ENCODE data around the gene PITX2. TPM values are rescaled to one million over a fixed set of nuclear protein-coding genes. Genes with fewer than 3 reads are reported as not detected.
"Not testable (repeated sequence)": the region's sequence is repeated elsewhere in the genome, so short reads cannot be mapped to it uniquely, and the experiment has no call there.

Gene PITX2
- total RNA-seq, 2 experiments from 2014 or later = not detected

DNA sequence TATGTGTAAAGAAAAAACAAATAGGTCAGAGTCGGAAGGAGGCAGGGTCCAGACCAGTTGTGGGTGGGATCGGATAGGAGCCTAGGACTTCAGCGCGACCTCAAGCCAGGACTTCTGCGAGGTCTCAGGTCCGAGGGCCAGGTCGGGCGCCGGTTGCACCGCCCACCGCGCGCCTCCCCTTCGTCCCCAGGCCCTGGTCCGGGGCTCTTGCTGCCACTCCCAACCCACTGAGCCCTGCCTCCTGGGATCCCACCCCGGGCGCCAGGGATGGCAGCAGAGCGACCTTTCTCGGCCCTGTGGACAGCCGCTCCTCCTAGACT lies 12.3 kb downstream of the PITX2 start:
- no peak overlapping the region for H3K27ac Mint-ChIP-seq
- H3K4me3 Mint-ChIP-seq = no peak overlapping the region
- H3K27me3 Mint-ChIP-seq = peaks cover 70% of the 10 kb centered on the region
- peaks cover 3% of the 10 kb centered on the region for H3K36me3 Mint-ChIP-seq (ENCODE audit: low read depth)
- no peaks in the 10 kb centered on the region for H3K9me3 Mint-ChIP-seq
- CTCF ChIA-PET = interaction anchor here (1.1 kb wide), 1 partner anchor 13 kb away, joined by 3 read pairs; no protein-coding TSS in a partner anchor
- POLR2A ChIA-PET = no interaction called here
- no peaks in the 10 kb centered on the region for H3K4me1 Mint-ChIP-seq
- DNase-seq = no peak

DNA sequence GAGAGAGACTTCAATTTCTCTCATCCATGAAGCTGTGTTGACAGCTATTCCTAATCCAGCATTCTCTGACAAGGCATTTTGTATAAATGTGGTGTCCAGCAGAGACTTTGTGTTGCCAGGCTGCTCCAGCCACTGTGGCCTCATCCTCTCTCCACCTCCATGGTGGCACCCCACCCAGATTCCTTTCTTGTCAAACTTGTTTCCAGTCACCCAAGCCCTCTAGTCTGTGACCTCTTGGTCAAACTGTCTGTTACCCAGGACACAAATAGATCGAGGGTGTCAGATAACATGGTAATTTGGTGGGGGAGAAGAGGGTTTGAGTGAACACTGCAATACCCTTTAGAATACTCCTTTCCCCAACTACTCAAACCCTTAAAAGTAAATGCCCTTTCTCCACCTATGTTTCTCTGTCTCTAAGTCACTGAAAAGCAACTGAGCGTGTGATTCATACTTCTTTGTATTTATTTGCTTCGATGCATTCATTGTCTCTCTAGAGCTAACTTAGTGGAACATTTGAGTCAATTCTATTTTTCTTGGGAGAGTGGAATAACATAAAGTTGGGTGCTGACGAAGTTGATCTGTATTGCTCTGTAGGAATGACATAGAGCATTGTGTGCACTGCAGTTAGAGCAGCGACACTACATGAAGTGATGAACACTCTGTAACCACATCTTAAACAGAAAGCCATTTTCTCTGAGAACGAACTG lies 13.7 kb downstream of the PITX2 start:
- H3K27ac Mint-ChIP-seq = no peak overlapping the region
- ChIA-PET CTCF (no interaction called here), POLR2A (no interaction called here)
- H3K4me1 Mint-ChIP-seq = no peaks in the 10 kb centered on the region
- peaks cover 61% of the 10 kb centered on the region for H3K27me3 Mint-ChIP-seq
- DNase-seq = no peak
- H3K4me3 Mint-ChIP-seq = no peak overlapping the region
- H3K9me3 Mint-ChIP-seq = no peaks in the 10 kb centered on the region
- no peaks in the 10 kb centered on the region for H3K36me3 Mint-ChIP-seq (ENCODE audit: low read depth)

GRCh38 chr4:110605077-110605476 lies 17.8 kb downstream of the PITX2 start:
- CTCF ChIA-PET = no interaction called here
- no peaks in the 10 kb centered on the region for H3K4me1 Mint-ChIP-seq

GRCh38 chr4:110602061-110602460 lies 20.8 kb downstream of the PITX2 start:
- ChIA-PET POLR2A (no interaction called here), CTCF (no interaction called here)
- H3K9me3 Mint-ChIP-seq = no peaks in the 10 kb centered on the region
- H3K27ac Mint-ChIP-seq = no peak overlapping the region
- DNase-seq = no peak
- H3K27me3 Mint-ChIP-seq = peaks cover 11% of the 10 kb centered on the region
- H3K4me3 Mint-ChIP-seq = no peak overlapping the region
- H3K36me3 Mint-ChIP-seq (ENCODE audit: low read depth) = no peaks in the 10 kb centered on the region
- H3K4me1 Mint-ChIP-seq = no peaks in the 10 kb centered on the region

More at GRCh38 chr4:110605077-110605476, 17.8 kb downstream of the PITX2 start:
- Mint-ChIP-seq H3K27ac (no peak overlapping the region), H3K27me3 (peaks cover 27% of the 10 kb centered on the region), H3K4me3 (no peak overlapping the region), H3K9me3 (no peaks in the 10 kb centered on the region), H3K36me3 (ENCODE audit: low read depth) (no peaks in the 10 kb centered on the region)
- no peak for DNase-seq
- POLR2A ChIA-PET = no interaction called here

DNA sequence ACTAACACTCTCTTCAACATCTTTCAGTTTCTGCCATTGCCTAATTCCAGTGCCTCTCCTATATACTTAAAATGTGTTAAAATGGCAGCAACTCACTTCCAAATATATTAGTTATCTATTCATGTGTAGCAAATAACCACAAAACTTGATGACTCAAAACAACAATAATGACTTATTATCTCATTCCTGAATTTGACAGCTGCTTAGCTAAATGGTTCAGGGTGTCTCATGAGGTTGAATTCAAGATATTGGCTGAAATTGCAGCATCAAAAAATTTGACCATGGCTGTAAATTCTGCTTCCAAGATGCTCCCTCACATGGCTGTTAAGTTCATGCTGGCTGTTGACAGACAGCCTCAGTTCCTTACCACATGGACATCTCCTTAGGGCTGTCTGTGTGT lies 25.3 kb downstream of the PITX2 start:
- DNase-seq = no peak
- ChIA-PET CTCF (no interaction called here), POLR2A (interaction anchor here (0.5 kb wide), 1 partner anchor 71 kb away, joined by 3 read pairs; no protein-coding TSS in a partner anchor)
- Mint-ChIP-seq H3K36me3 (ENCODE audit: low read depth) (no peaks in the 10 kb centered on the region), H3K27me3 (peaks cover 5% of the 10 kb centered on the region), H3K4me3 (no peak overlapping the region), H3K4me1 (no peaks in the 10 kb centered on the region), H3K9me3 (no peaks in the 10 kb centered on the region), H3K27ac (no peak overlapping the region)

- no peak overlapping the region for H3K4me3 Mint-ChIP-seq
- no peaks in the 10 kb centered on the region for H3K4me1 Mint-ChIP-seq
- peaks cover 5% of the 10 kb centered on the region for H3K27me3 Mint-ChIP-seq
- no peaks in the 10 kb centered on the region for H3K9me3 Mint-ChIP-seq
- POLR2A ChIA-PET = no interaction called here
- H3K36me3 Mint-ChIP-seq (ENCODE audit: low read depth) = no peaks in the 10 kb centered on the region
- no peak overlapping the region for H3K27ac Mint-ChIP-seq
- CTCF ChIA-PET = no interaction called here
- no peak for DNase-seq
Observed at GRCh38 chr4:110596431-110596830, 26.4 kb downstream of the PITX2 start.

- POLR2A ChIA-PET = no interaction called here
- H3K4me3 Mint-ChIP-seq = no peak overlapping the region
- DNase-seq = no peak
- H3K27me3 Mint-ChIP-seq = peaks cover 5% of the 10 kb centered on the region
- H3K9me3 Mint-ChIP-seq = no peaks in the 10 kb centered on the region
- CTCF ChIA-PET = no interaction called here
- H3K4me1 Mint-ChIP-seq = no peaks in the 10 kb centered on the region
- H3K36me3 Mint-ChIP-seq (ENCODE audit: low read depth) = no peaks in the 10 kb centered on the region
- no peak overlapping the region for H3K27ac Mint-ChIP-seq
Observed at GRCh38 chr4:110595583-110595982, 27.3 kb downstream of the PITX2 start.

- DNase-seq = no peak
- no peaks in the 10 kb centered on the region for H3K36me3 Mint-ChIP-seq (ENCODE audit: low read depth)
- no peak overlapping the region for H3K27ac Mint-ChIP-seq
- H3K27me3 Mint-ChIP-seq = peaks cover 2% of the 10 kb centered on the region
- ChIA-PET POLR2A (no interaction called here), CTCF (no interaction called here)
- no peaks in the 10 kb centered on the region for H3K4me1 Mint-ChIP-seq
- no peaks in the 10 kb centered on the region for H3K9me3 Mint-ChIP-seq
- no peak overlapping the region for H3K4me3 Mint-ChIP-seq
Observed at GRCh38 chr4:110589297-110589696, 33.6 kb downstream of the PITX2 start.

DNA sequence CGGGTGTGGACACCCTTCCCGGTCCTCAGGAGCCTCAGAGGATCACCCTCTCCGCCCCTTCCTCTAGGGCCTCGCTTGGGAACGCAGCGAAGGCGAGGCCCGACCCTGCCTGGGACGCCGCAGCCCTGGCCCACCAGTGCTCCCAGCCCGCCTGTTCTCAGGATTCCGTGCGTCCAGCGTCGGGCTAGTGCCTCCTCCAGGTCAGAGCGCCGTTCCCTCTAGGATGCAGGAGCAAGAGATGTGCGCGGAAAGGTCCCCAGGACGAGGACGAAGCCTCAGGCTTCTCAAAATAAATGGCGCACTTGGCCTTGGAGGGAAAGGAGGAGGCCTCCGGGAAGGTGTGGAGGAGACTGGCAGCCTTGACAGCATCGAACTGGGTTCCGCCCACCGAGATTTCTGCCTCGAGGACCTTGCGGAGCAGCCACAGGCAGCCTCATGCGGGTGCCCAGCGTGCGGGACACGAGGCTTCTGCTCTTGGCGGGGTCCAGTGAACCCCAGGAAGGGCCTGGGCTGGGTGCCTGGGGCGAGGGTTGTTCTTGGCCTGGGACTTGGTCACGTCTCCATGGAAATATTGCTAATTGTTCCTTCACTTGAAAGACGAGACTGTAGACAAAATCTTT lies 35.1 kb downstream of the PITX2 start:
- peaks cover 4% of the 10 kb centered on the region for H3K27me3 Mint-ChIP-seq
- no peak for DNase-seq
- H3K36me3 Mint-ChIP-seq (ENCODE audit: low read depth) = no peaks in the 10 kb centered on the region
- H3K4me1 Mint-ChIP-seq = no peaks in the 10 kb centered on the region
- no peak overlapping the region for H3K4me3 Mint-ChIP-seq
- no peak overlapping the region for H3K27ac Mint-ChIP-seq
- no peaks in the 10 kb centered on the region for H3K9me3 Mint-ChIP-seq
- ChIA-PET POLR2A (no interaction called here), CTCF (no interaction called here)

- Mint-ChIP-seq H3K4me1 (no peaks in the 10 kb centered on the region), H3K4me3 (no peak overlapping the region), H3K36me3 (ENCODE audit: low read depth) (no peaks in the 10 kb centered on the region), H3K27me3 (peaks cover 4% of the 10 kb centered on the region), H3K27ac (no peak overlapping the region), H3K9me3 (no peaks in the 10 kb centered on the region)
- CTCF ChIA-PET = no interaction called here
- DNase-seq = no peak
- POLR2A ChIA-PET = no interaction called here
Observed at GRCh38 chr4:110586131-110586850, 36.6 kb downstream of the PITX2 start.

DNA sequence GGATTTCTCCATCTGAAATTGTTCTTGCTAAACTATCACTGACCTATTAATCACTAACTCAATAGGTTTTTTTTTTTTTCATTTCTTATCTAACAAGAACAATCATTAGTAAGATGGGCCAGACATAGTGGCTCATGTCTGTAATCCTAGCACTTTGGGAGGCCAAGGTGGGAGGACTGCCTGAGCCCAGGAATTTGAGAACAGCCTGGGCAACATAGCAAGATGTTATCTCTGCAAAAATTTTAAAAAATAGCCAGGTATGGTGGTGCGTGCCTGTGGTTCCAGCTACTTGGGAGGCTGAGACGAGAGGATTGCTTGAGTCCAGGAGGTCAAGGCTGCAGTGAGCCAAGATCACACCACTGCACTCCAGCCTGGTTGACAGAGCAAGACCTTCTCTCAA lies 46.2 kb downstream of the PITX2 start:
- H3K4me1 Mint-ChIP-seq; H3K27ac Mint-ChIP-seq; H3K27me3 Mint-ChIP-seq; H3K36me3 Mint-ChIP-seq (ENCODE audit: low read depth); H3K4me3 Mint-ChIP-seq; POLR2A ChIA-PET; H3K9me3 Mint-ChIP-seq; DNase-seq; CTCF ChIA-PET: not testable (repeated sequence)
